H1 (cell line): Measurements from ENCODE around the gene TMEM255A. TPM values are rescaled to one million over a fixed set of nuclear protein-coding genes. Genes with fewer than 3 reads are reported as not detected.

Source experiments
- CTCF ChIA-PET: fragments of 300-600 bp; sonication (Branson Sonifier 250); formaldehyde crosslinking; loops from one replicate; lab custom pipeline; 2021; ENCODE audit not compliant: partially characterized antibody; lab: Charles Lee
- POLR2A ChIA-PET: fragments of 300-600 bp; sonication (Branson Sonifier 250); formaldehyde crosslinking; loops from one replicate; lab custom pipeline; 2021; ENCODE audit warnings: inconsistent platforms; ENCODE audit not compliant: partially characterized antibody; lab: Charles Lee
- DNase-seq, 2 experiments: peaks; one replicate each; pipeline versions ENCODE4 v3.0.0 to v3.0.0-alpha.2; 2010 to 2022; ENCODE audit warnings: low spot score in 2 of 2, low read depth in 1 of 2, mixed read lengths in 1 of 2
- FAIRE-seq: peaks from 2 replicates; lab custom pipeline; 2011; peaks lifted over from hg19 to GRCh38; lab: Jason Lieb, UNC
- H2AFZ ChIP-seq: 2 replicates; pipeline ENCODE4 v1.8.1; 2012; ENCODE audit warnings: low read length, inconsistent platforms
- H2AK5ac ChIP-seq: 2 replicates; pipeline ENCODE4 v1.6.1; 2013; ENCODE audit warnings: low read depth, low read length
- H2BK120ac ChIP-seq: replicated peaks from 2 replicates; pipeline ENCODE3; 2013; ENCODE audit warnings: low read depth, low read length, inconsistent platforms
- H2BK12ac ChIP-seq: 2 replicates; pipeline ENCODE4 v1.6.1; 2013; ENCODE audit warnings: low read depth, low read length
- H2BK15ac ChIP-seq: 2 replicates; pipeline ENCODE4 v1.6.1; 2013; ENCODE audit warnings: low read length
- H2BK20ac ChIP-seq: 2 replicates; pipeline ENCODE4 v1.6.1; 2013; ENCODE audit warnings: low read length
- H2BK5ac ChIP-seq: 2 replicates; pipeline ENCODE4 v1.6.1; 2013; ENCODE audit warnings: low read depth, low read length
- H3K14ac ChIP-seq: 2 replicates; pipeline ENCODE4 v1.6.1; 2013; ENCODE audit warnings: inconsistent platforms; ENCODE audit not compliant: insufficient read length
- H3K18ac ChIP-seq: 2 replicates; pipeline ENCODE4 v1.6.1; 2013; ENCODE audit warnings: low read length; ENCODE audit errors: extremely low read depth
- H3K23ac ChIP-seq: 2 replicates; pipeline ENCODE4 v1.6.1; 2013; ENCODE audit warnings: inconsistent platforms; ENCODE audit not compliant: insufficient read length
- H3K23me2 ChIP-seq: 2 replicates; pipeline ENCODE4 v1.6.1; 2013; ENCODE audit warnings: low read depth, low read length
- H3K27ac ChIP-seq: 2 replicates; pipeline ENCODE4 v1.6.1; 2011; ENCODE audit warnings: low read depth, low read length, inconsistent platforms
- H3K27me3 ChIP-seq, 4 experiments: replicated peaks in 1 of 4; 1 replicate in 1 of 4; 2 replicates in 3 of 4; pipeline versions ENCODE4 v1.6.1 to v1.8.1; 2011 to 2013; ENCODE audit warnings: low read length in 3 of 4, mild to moderate bottlenecking in 3 of 4, inconsistent platforms in 2 of 4, mixed read lengths in 2 of 4, moderate library complexity in 1 of 4; ENCODE audit not compliant: control insufficient read depth in 3 of 4, insufficient read depth in 3 of 4; ENCODE audit errors: extremely low read depth in 1 of 4
- H3K36me3 ChIP-seq, 4 experiments: 2 replicates each; pipeline versions ENCODE4 v1.6.1 to v1.8.1; 2011 to 2013; ENCODE audit warnings: mild to moderate bottlenecking in 4 of 4, low read length in 3 of 4, moderate library complexity in 2 of 4, control low read depth in 1 of 4, inconsistent platforms in 1 of 4; ENCODE audit not compliant: insufficient read depth in 4 of 4, control insufficient read depth in 2 of 4
- H3K4ac ChIP-seq: replicated peaks from 2 replicates; pipeline ENCODE3; 2013; ENCODE audit warnings: low read length, low read depth, mixed read lengths, inconsistent platforms; ENCODE audit not compliant: insufficient read length
- H3K4me1 ChIP-seq, 4 experiments: replicated peaks in 1 of 4; 1 replicate in 1 of 4; 2 replicates in 3 of 4; pipeline versions ENCODE4 v1.6.1 to v1.8.1; 2011 to 2013; ENCODE audit warnings: low read length in 3 of 4, inconsistent platforms in 2 of 4, mixed read lengths in 1 of 4; ENCODE audit not compliant: insufficient read depth in 4 of 4, control insufficient read depth in 3 of 4
- H3K4me2 ChIP-seq, 2 experiments: 2 replicates each; pipeline versions ENCODE4 v1.6.1 to v1.8.1; 2011 to 2013; ENCODE audit warnings: low read depth in 2 of 2, low read length in 2 of 2, control low read depth in 1 of 2, inconsistent platforms in 1 of 2, mild to moderate bottlenecking in 1 of 2; ENCODE audit not compliant: insufficient read depth in 1 of 2
- H3K4me3 ChIP-seq, 4 experiments: fragments of 200-600, 300-600 bp in 1 of 4; sonication (generic), shearing (Covaris generic), sonication (Bioruptor Twin) in 1 of 4; 2 replicates each; pipeline versions ENCODE4 v1.5.1 to v1.8.1; 2011 to 2016; ENCODE audit warnings: low read length in 4 of 4, low read depth in 3 of 4, control low read depth in 2 of 4, inconsistent platforms in 2 of 4, mild to moderate bottlenecking in 2 of 4, mixed read lengths in 1 of 4, moderate library complexity in 1 of 4; ENCODE audit not compliant: insufficient read depth in 2 of 4; ENCODE audit errors: extremely low read depth in 1 of 4
- H3K56ac ChIP-seq: replicated peaks from 2 replicates; pipeline ENCODE3; 2013; ENCODE audit warnings: low read depth, mild to moderate bottlenecking, mixed read lengths, low read length, inconsistent platforms; ENCODE audit not compliant: insufficient read length
- H3K79me1 ChIP-seq: 2 replicates; pipeline ENCODE4 v1.6.1; 2013; ENCODE audit warnings: low read depth, low read length, control low read depth
- H3K79me2 ChIP-seq, 2 experiments: 2 replicates each; pipeline versions ENCODE4 v1.6.1 to v1.8.1; 2012 to 2013; ENCODE audit warnings: low read length in 2 of 2, mild to moderate bottlenecking in 2 of 2, inconsistent platforms in 1 of 2; ENCODE audit not compliant: insufficient read depth in 2 of 2, control insufficient read depth in 1 of 2
- H3K9ac ChIP-seq, 4 experiments: replicated peaks in 1 of 4; 1 replicate in 1 of 4; 2 replicates in 3 of 4; pipeline versions ENCODE4 v1.6.1 to v1.8.1; 2011 to 2013; ENCODE audit warnings: low read depth in 3 of 4, low read length in 3 of 4, control low read depth in 2 of 4, mild to moderate bottlenecking in 2 of 4, moderate library complexity in 2 of 4, inconsistent platforms in 1 of 4; ENCODE audit errors: extremely low read depth in 1 of 4
- H3K9me3 ChIP-seq, 2 experiments: 2 replicates each; pipeline versions ENCODE4 v1.6.1 to v1.8.1; 2012 to 2013; ENCODE audit warnings: mild to moderate bottlenecking in 2 of 2, moderate library complexity in 2 of 2, control low read depth in 1 of 2, inconsistent platforms in 1 of 2, low read depth in 1 of 2, low read length in 1 of 2, mixed read lengths in 1 of 2; ENCODE audit not compliant: insufficient read depth in 2 of 2
- H4K20me1 ChIP-seq, 2 experiments: replicated peaks in 1 of 2; 2 replicates each; pipeline versions ENCODE3 to v1.8.1; 2011 to 2013; ENCODE audit warnings: inconsistent platforms in 2 of 2, low read length in 2 of 2, mild to moderate bottlenecking in 1 of 2; ENCODE audit not compliant: insufficient read depth in 2 of 2, control insufficient read depth in 1 of 2
- H4K5ac ChIP-seq: 2 replicates; pipeline ENCODE4 v1.6.1; 2013; ENCODE audit warnings: low read length, low read depth, mixed read lengths, inconsistent platforms; ENCODE audit not compliant: insufficient read length
- H4K8ac ChIP-seq: 2 replicates; pipeline ENCODE4 v1.8.0; 2013; ENCODE audit warnings: mild to moderate bottlenecking, moderate library complexity, low read length, inconsistent platforms; ENCODE audit not compliant: insufficient read depth; ENCODE audit errors: extremely low read depth
- H4K91ac ChIP-seq: replicated peaks from 2 replicates; pipeline ENCODE3; 2013; ENCODE audit warnings: low read length, mixed read lengths, inconsistent platforms; ENCODE audit not compliant: insufficient read length
- ATF2 ChIP-seq: IDR thresholded peaks from 2 replicates; pipeline ENCODE4 v1.6.1; 2012; ENCODE audit warnings: low read length, inconsistent platforms
- CEBPB ChIP-seq: IDR thresholded peaks from 2 replicates; pipeline ENCODE4 v1.6.1; 2012; ENCODE audit warnings: low read depth, low read length
- CHD2 ChIP-seq: IDR thresholded peaks from 2 replicates; pipeline ENCODE4 v1.6.1; 2012; ENCODE audit warnings: low read length, improper control_type of control experiment
- EGR1 ChIP-seq: IDR thresholded peaks from 2 replicates; pipeline ENCODE4 v1.6.1; 2011; ENCODE audit warnings: low read depth, low read length, borderline replicate concordance
- EZH2 ChIP-seq: fragments of 200-600 bp; sonication (generic); IDR thresholded peaks from 2 replicates; pipeline ENCODE4 v1.7.1; 2012; ENCODE audit warnings: low read depth, mild to moderate bottlenecking, moderate library complexity, low read length, inconsistent platforms; ENCODE audit not compliant: severe bottlenecking
- FOSL1 ChIP-seq: IDR thresholded peaks from 2 replicates; pipeline ENCODE4 v1.6.1; 2011; ENCODE audit warnings: mild to moderate bottlenecking, low read depth, low read length, moderate library complexity; ENCODE audit not compliant: insufficient read depth
- GABPA ChIP-seq: IDR thresholded peaks from 2 replicates; pipeline ENCODE4 v1.6.1; 2011; ENCODE audit warnings: mild to moderate bottlenecking, low read length, moderate library complexity, borderline replicate concordance; ENCODE audit not compliant: insufficient read depth
- KDM1A ChIP-seq: fragments of 200-600, 300-600 bp; sonication (generic); IDR thresholded peaks from 2 replicates; pipeline ENCODE4 v1.7.1; 2016; ENCODE audit warnings: mild to moderate bottlenecking, low read length, borderline replicate concordance
- RAD21 ChIP-seq, 2 experiments: IDR thresholded peaks in 1 of 2; conservative IDR thresholded peaks in 1 of 2; 2 replicates each; pipeline ENCODE4 v1.6.1; 2011; ENCODE audit warnings: low read depth in 2 of 2, low read length in 2 of 2, improper control_type of control experiment in 1 of 2, inconsistent platforms in 1 of 2, mild to moderate bottlenecking in 1 of 2, moderate library complexity in 1 of 2
- SIN3A ChIP-seq, 2 experiments: IDR thresholded peaks in 1 of 2; conservative IDR thresholded peaks in 1 of 2; 2 replicates each; pipeline ENCODE4 v1.6.1; 2011 to 2012; ENCODE audit warnings: low read length in 2 of 2, improper control_type of control experiment in 1 of 2, low read depth in 1 of 2, mild to moderate bottlenecking in 1 of 2
- SP4 ChIP-seq: IDR thresholded peaks from 2 replicates; pipeline ENCODE4 v1.6.1; 2012; ENCODE audit warnings: low read length, inconsistent platforms
- WGBS, 2 experiments: shearing (Covaris generic) in 1 of 2; methylation state at CpG; one replicate each; pipeline versions ENCODE4 v1.1.6 to v1.1.7; 2013 to 2015; ENCODE audit warnings: low lambda C conversion rate in 2 of 2, mixed read lengths in 2 of 2, inconsistent platforms in 1 of 2, low coverage in 1 of 2, missing lambda C conversion rate in 1 of 2; ENCODE audit not compliant: insufficient replicate concordance in 2 of 2, insufficient coverage in 1 of 2, insufficient read length in 1 of 2; ENCODE audit errors: extremely low coverage in 1 of 2, missing lambda C conversion rate in 1 of 2; 5-methylcytosine and 5-hydroxymethylcytosine counted together
- polyA plus RNA-seq, 7 experiments: library from polyadenylated mRNA; depleted of rRNA in 3 of 7; stranded (reverse) in 5 of 7; unstranded in 2 of 7; fragments of >200 nt in 5 of 7; fragments of 200-250 nt in 2 of 7; gene quantifications; 1 replicate in 5 of 7; 2 replicates in 1 of 7; 4 replicates in 1 of 7; pipeline versions ENCODE4 v1.2.1 to v1.2.3, GENCODE V29; 2011 to 2013; ENCODE audit warnings: missing spikeins in 2 of 7, mixed read lengths in 2 of 7
- total RNA-seq: library from RNA; stranded (reverse); fragmentation: NEBNext Ultra II Directional; extraction: Animal tissue kit (Norgen Biotek cat#: 25700); gene quantifications from 2 replicates; pipeline ENCODE4 v1.2.1, GENCODE V29; 2021

Gene TMEM255A
- total and polyA plus RNA-seq, 2 of the 8 experiments (the other 6 are each of a cell fraction or from before 2014, with no cell fraction given): 0.73 to 2.3 TPM

GRCh38 chrX:120260369-120260768, 50.9 kb downstream of the TMEM255A start:
- CTCF ChIA-PET: interaction anchor here (1.2 kb wide), 1 partner anchor 27 kb away, joined by 3 read pairs; no protein-coding TSS in a partner anchor
- peaks cover 0 to 9% (median 2%) of the 10 kb centered on the region in 4 experiments; a peak in 1 of 7 replicates for H3K4me1 ChIP-seq
- no peak overlapping the region for H2BK20ac ChIP-seq
- no peak overlapping the region for H4K91ac ChIP-seq
- H3K9me3 ChIP-seq: no peaks in the 10 kb centered on the region
- H3K27ac ChIP-seq: no peak overlapping the region
- no peak for FAIRE-seq
- no peak overlapping the region for H2BK12ac ChIP-seq
- H3K4ac ChIP-seq: no peak overlapping the region
- POLR2A ChIA-PET: interaction anchor here (1.9 kb wide), 1 partner anchor 9 kb away, joined by 6 read pairs; the partner anchor contains the start of gene ZBTB33
- H3K4me3 ChIP-seq: no peak overlapping the region
- no peak overlapping the region for H4K5ac ChIP-seq
- H3K23ac ChIP-seq: no peak overlapping the region
- no peak overlapping the region for H4K8ac ChIP-seq
- H3K23me2 ChIP-seq: no peaks in the 10 kb centered on the region
- no peak overlapping the region for H2BK15ac ChIP-seq
- H3K79me1 ChIP-seq: no peaks in the 10 kb centered on the region
- H4K20me1 ChIP-seq: no peaks in the 10 kb centered on the region
- H3K9ac ChIP-seq: no peak overlapping the region
- H2BK5ac ChIP-seq: no peak overlapping the region
- H3K36me3 ChIP-seq: peaks cover 0 to 4% (median 0%) of the 10 kb centered on the region in 4 experiments; a peak in 1 of 8 replicates
- no peaks in the 10 kb centered on the region for H3K79me2 ChIP-seq
- 79% methylated on average over 3 of the region's 3 CpGs; no CpG with 5 or more reads in 1 of the 2 experiments for WGBS, 2 experiments
- H3K4me2 ChIP-seq: no peak overlapping the region
- no peak for DNase-seq
- H2AFZ ChIP-seq: no peak overlapping the region
- H2AK5ac ChIP-seq: no peak overlapping the region
- H3K27me3 ChIP-seq: no peaks in the 10 kb centered on the region
- no peak overlapping the region for H3K18ac ChIP-seq
- H3K56ac ChIP-seq: no peak overlapping the region
- H2BK120ac ChIP-seq: no peak overlapping the region
- no peak overlapping the region for H3K14ac ChIP-seq
- TF ChIP-seq GABPA (no peak), SIN3A (conservative IDR thresholded peaks at IDR 0.05 in 1 of 2, IDR thresholded peaks at IDR 0.05 in 1 of 2; ENCODE audit: low read depth in 1 of 2, low read length in 2 of 2) (no peak), ATF2 (no peak), EGR1 (no peak), SP4 (no peak), CHD2 (no peak), CEBPB (no peak), FOSL1 (no peak), EZH2 (no peak), KDM1A (no peak), RAD21 (IDR thresholded peaks at IDR 0.05 in 1 of 2, conservative IDR thresholded peaks at IDR 0.05 in 1 of 2; ENCODE audit: low read depth in 2 of 2, low read length in 2 of 2) (no peak)
